Measurements from ENCODE around the gene DYNLT4. TPM values are rescaled to one million over a fixed set of nuclear protein-coding genes. Genes with fewer than 3 reads are reported as not detected.
"Not testable (repeated sequence)": the region's sequence is repeated elsewhere in the genome, so short reads cannot be mapped to it uniquely, and the experiment has no call there.

DYNLT4 gene
- polyA plus RNA-seq, 1 of the 3 experiments (the other 2 are of a cell fraction), result 0.61 TPM

DNA sequence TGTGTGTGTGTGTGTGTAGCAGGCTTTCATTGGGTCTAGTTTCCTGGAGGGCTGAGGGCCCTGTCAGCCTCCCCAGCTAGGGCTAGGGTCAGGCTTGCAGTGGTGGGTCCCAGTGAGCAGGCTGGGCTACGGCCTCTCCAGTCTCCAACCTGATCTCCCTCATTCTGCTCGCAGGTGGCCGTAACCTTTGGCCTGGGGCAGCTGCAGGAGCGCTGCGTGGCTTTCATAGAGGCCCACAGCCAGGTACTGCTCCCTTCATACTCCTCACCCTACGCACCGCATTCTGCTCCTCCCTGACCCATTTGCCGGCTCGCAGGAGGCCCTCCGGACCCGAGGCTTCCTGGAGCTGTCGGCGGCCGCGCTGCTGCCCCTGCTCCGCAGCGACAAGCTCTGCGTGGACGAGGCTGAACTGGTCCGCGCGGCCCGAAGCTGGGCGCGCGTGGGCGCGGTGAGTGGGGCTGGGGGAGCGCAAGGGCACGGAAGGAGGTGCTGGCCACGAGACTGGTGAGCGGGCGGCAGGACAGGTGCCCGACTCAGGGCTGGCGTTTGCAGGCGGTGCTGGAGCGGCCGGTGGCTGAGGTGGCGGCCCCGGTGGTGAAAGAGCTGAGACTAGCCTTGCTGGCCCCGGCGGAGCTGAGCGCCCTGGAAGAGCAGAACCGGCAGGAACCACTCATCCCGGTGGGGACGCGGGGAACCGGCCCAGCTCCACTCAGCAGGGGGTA is 5.8 kb upstream of the DYNLT4 start (continued):
- TF ChIP-seq FOXJ3 (CRISPR knock-in tag; IDR thresholded peaks at IDR 0.05), result no peak
- TF ChIP-seq TAF1 (IDR thresholded peaks at IDR 0.05; ENCODE audit: borderline replicate concordance, low read depth, low read length), result no peak
- TF ChIP-seq, protein P1, sequence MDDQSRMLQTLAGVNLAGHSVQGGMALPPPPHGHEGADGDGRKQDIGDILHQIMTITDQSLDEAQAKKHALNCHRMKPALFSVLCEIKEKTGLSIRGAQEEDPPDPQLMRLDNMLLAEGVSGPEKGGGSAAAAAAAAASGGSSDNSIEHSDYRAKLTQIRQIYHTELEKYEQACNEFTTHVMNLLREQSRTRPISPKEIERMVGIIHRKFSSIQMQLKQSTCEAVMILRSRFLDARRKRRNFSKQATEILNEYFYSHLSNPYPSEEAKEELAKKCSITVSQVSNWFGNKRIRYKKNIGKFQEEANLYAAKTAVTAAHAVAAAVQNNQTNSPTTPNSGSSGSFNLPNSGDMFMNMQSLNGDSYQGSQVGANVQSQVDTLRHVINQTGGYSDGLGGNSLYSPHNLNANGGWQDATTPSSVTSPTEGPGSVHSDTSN (IDR thresholded peaks at IDR 0.05), result no peak
- TF ChIP-seq GABPA (IDR thresholded peaks at IDR 0.05; ENCODE audit: low read depth), result no peak
- TF ChIP-seq MEF2A (IDR thresholded peaks at IDR 0.05; ENCODE audit: borderline replicate concordance, low read depth), result no peak
- TF ChIP-seq CHD2 (IDR thresholded peaks at IDR 0.05; ENCODE audit: low read length, partially characterized antibody), result no peak
- TF ChIP-seq GATA2 (CRISPR knock-in tag; IDR thresholded peaks at IDR 0.05), result no peak
- TF ChIP-seq TEAD4 (IDR thresholded peaks at IDR 0.05; ENCODE audit: borderline replicate concordance, insufficient read depth), result no peak
- TF ChIP-seq, protein P2, sequence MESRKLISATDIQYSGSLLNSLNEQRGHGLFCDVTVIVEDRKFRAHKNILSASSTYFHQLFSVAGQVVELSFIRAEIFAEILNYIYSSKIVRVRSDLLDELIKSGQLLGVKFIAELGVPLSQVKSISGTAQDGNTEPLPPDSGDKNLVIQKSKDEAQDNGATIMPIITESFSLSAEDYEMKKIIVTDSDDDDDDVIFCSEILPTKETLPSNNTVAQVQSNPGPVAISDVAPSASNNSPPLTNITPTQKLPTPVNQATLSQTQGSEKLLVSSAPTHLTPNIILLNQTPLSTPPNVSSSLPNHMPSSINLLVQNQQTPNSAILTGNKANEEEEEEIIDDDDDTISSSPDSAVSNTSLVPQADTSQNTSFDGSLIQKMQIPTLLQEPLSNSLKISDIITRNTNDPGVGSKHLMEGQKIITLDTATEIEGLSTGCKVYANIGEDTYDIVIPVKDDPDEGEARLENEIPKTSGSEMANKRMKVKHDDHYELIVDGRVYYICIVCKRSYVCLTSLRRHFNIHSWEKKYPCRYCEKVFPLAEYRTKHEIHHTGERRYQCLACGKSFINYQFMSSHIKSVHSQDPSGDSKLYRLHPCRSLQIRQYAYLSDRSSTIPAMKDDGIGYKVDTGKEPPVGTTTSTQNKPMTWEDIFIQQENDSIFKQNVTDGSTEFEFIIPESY (IDR thresholded peaks at IDR 0.05; ENCODE audit: borderline replicate concordance, low read depth), result no peak
- no peak for TF ChIP-seq ELF1 (IDR thresholded peaks at IDR 0.05)
- TF ChIP-seq FOSL2 (IDR thresholded peaks at IDR 0.05; ENCODE audit: borderline replicate concordance, low read depth), result no peak
- TF ChIP-seq, protein P3, sequence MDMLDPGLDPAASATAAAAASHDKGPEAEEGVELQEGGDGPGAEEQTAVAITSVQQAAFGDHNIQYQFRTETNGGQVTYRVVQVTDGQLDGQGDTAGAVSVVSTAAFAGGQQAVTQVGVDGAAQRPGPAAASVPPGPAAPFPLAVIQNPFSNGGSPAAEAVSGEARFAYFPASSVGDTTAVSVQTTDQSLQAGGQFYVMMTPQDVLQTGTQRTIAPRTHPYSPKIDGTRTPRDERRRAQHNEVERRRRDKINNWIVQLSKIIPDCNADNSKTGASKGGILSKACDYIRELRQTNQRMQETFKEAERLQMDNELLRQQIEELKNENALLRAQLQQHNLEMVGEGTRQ (IDR thresholded peaks at IDR 0.05; ENCODE audit: borderline replicate concordance, low read depth, low read length), result no peak

- CTCF ChIA-PET, result interaction anchor here (0.9 to 1.1 kb wide), 2 partner anchors 10 to 11 kb away, joined by 3 to 4 read pairs; partner anchors contain the start of gene PLK3
These were observed 4.1 kb upstream of the DYNLT4 start for GRCh38 chr1:44811234-44811633.

GRCh38 chr1:44810762-44811105 is 3.6 kb upstream of the DYNLT4 start:
- H3K79me2 ChIP-seq (ENCODE audit: insufficient read depth), result peaks cover 43% of the 10 kb centered on the region
- not testable (repeated sequence) for H2AFZ ChIP-seq (ENCODE audit: low read depth); H3K4me3 ChIP-seq (ENCODE audit: low read depth in 2 of 2, low read length in 1 of 2); H3K9me2 ChIP-seq; H3K27me3 ChIP-seq (ENCODE audit: insufficient read depth); H4K20me1 ChIP-seq (ENCODE audit: insufficient read depth); H3K9me3 ChIP-seq; DNase-seq
- 91% methylated on average over 4 of the region's 4 CpGs for WGBS (ENCODE audit: low lambda C conversion rate)
- H3K4me1 ChIP-seq (ENCODE audit: control insufficient read depth in 1 of 2, insufficient read depth in 2 of 2, low read depth in 1 of 2, low read length in 1 of 2), result peaks cover 56 to 77% of the 10 kb centered on the region in 2 experiments; a peak in 3 of 4 replicates
- CTCF ChIA-PET, result interaction anchor here (0.9 to 2.4 kb wide), 2 partner anchors 10 to 11 kb away, joined by 3 to 11 read pairs; partner anchors contain the start of gene PLK3
- H3K36me3 ChIP-seq (replicated peaks in 1 of 2; ENCODE audit: control insufficient read depth in 1 of 2, insufficient read depth in 2 of 2, low read length in 1 of 2), result peaks cover 17 to 35% of the 10 kb centered on the region in 2 experiments
- peak overlapping the region; percentile 94 to 100 for H3K27ac ChIP-seq (ENCODE audit: low read depth in 2 of 2, low read length in 1 of 2)
- peak overlapping the region; percentile 94; the same call in 1 of the 2 replicates for H3K9ac ChIP-seq
- H3F3A ChIP-seq (replicated peaks; ENCODE audit: insufficient read depth), result peaks cover 67% of the 10 kb centered on the region
- peak overlapping the region; percentile 76 for H3K4me2 ChIP-seq
- POLR2A ChIA-PET, result interaction anchor here (1.0 kb wide), 1 partner anchor 9 kb away, joined by 3 read pairs; no protein-coding TSS in a partner anchor

More at GRCh38 chr1:44811234-44811633, 4.1 kb upstream of the DYNLT4 start:
- H3K27ac ChIP-seq (ENCODE audit: low read depth in 2 of 2, low read length in 1 of 2), result peak overlapping the region; percentile 71 to 100
- peaks cover 56 to 72% of the 10 kb centered on the region in 2 experiments; a peak in 3 of 4 replicates for H3K4me1 ChIP-seq (ENCODE audit: control insufficient read depth in 1 of 2, insufficient read depth in 2 of 2, low read depth in 1 of 2, low read length in 1 of 2)
- H3K4me2 ChIP-seq, result peak overlapping the region; percentile 76
- H3K9me3 ChIP-seq, result no peaks in the 10 kb centered on the region
- no peaks in the 10 kb centered on the region for H3K9me2 ChIP-seq
- H4K20me1 ChIP-seq (ENCODE audit: insufficient read depth), result no peaks in the 10 kb centered on the region
- no peaks in the 10 kb centered on the region for H3K27me3 ChIP-seq (ENCODE audit: insufficient read depth)
- no peak overlapping the region for H2AFZ ChIP-seq (ENCODE audit: low read depth)
- H3F3A ChIP-seq (replicated peaks; ENCODE audit: insufficient read depth), result peaks cover 65% of the 10 kb centered on the region
- WGBS (ENCODE audit: low lambda C conversion rate), result 71% methylated on average over 8 of the region's 8 CpGs
- H3K79me2 ChIP-seq (ENCODE audit: insufficient read depth), result peaks cover 40% of the 10 kb centered on the region
- TF ChIP-seq POLR2AphosphoS5 (IDR thresholded peaks at IDR 0.05; ENCODE audit: low read depth, low read length) (no peak), CHD2 (IDR thresholded peaks at IDR 0.05; ENCODE audit: low read length, partially characterized antibody) (no peak), MXI1 (IDR thresholded peaks at IDR 0.05; ENCODE audit: low read depth, low read length) (no peak), RCOR1 (IDR thresholded peaks at IDR 0.05; ENCODE audit: low read length) (no peak), NRF1 (IDR thresholded peaks at IDR 0.05; ENCODE audit: low read depth, low read length) (no peak), NFIC (IDR thresholded peaks at IDR 0.05; ENCODE audit: borderline replicate concordance) (no peak), TAF1 (IDR thresholded peaks at IDR 0.05; ENCODE audit: borderline replicate concordance, low read depth, low read length) (no peak), SMC3 (IDR thresholded peaks at IDR 0.05; ENCODE audit: low read depth, low read length) (no peak), EP300 (IDR thresholded peaks at IDR 0.05; ENCODE audit: borderline replicate concordance in 1 of 2, low read depth in 1 of 2, low read length in 1 of 2) (no peak), MEF2A (IDR thresholded peaks at IDR 0.05; ENCODE audit: borderline replicate concordance, low read depth) (no peak), YY1 (IDR thresholded peaks at IDR 0.05; ENCODE audit: low read depth) (no peak), JUND (IDR thresholded peaks at IDR 0.05) (no peak)
- TF ChIP-seq, protein P4, sequence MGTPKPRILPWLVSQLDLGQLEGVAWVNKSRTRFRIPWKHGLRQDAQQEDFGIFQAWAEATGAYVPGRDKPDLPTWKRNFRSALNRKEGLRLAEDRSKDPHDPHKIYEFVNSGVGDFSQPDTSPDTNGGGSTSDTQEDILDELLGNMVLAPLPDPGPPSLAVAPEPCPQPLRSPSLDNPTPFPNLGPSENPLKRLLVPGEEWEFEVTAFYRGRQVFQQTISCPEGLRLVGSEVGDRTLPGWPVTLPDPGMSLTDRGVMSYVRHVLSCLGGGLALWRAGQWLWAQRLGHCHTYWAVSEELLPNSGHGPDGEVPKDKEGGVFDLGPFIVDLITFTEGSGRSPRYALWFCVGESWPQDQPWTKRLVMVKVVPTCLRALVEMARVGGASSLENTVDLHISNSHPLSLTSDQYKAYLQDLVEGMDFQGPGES (IDR thresholded peaks at IDR 0.05; ENCODE audit: low read depth, low read length), result no peak
- peak overlapping the region; percentile 94; the same call in 1 of the 2 replicates for H3K9ac ChIP-seq
- POLR2A ChIA-PET, result no interaction called here
- H3K4me3 ChIP-seq (ENCODE audit: low read depth in 2 of 2, low read length in 1 of 2), result peak overlapping the region in 1 of 2 experiments; percentile 10; a peak in 1 of 4 replicates
- no peak for DNase-seq
- H3K36me3 ChIP-seq (replicated peaks in 1 of 2; ENCODE audit: control insufficient read depth in 1 of 2, insufficient read depth in 2 of 2, low read length in 1 of 2), result peaks cover 12 to 32% of the 10 kb centered on the region in 2 experiments
